Right lobe of liver (tissue), 6 donors: ENCODE data around the gene STMN1. TPM values are rescaled to one million over a fixed set of nuclear protein-coding genes. Genes with fewer than 3 reads are reported as not detected.
A peak's percentile ranks its signal among the peaks of the same experiment; 100 is the strongest.

Source experiments
- ATAC-seq, 4 donors: fragments of 200-7000 bp; cut with Tn5 transposase; one replicate each; pipeline ENCODE4 v1.9.1; 2020; ENCODE audit warnings: mild to moderate bottlenecking in 4 of 4, moderate library complexity in 4 of 4
- DNase-seq, 3 donors: peaks; one replicate each; pipeline ENCODE4 v3.0.0-alpha.2; 2020
- H3K27ac ChIP-seq, 3 donors: fragments of 200-600 bp; one replicate each; pipeline ENCODE4 v1.8.0; 2022
- H3K27me3 ChIP-seq, 2 donors: fragments of 200-600 bp; one replicate each; pipeline ENCODE4 v1.8.0; 2022
- H3K36me3 ChIP-seq, 4 donors: fragments of 200-600 bp; sonication (generic) in 1 of 4; one replicate each; pipeline versions ENCODE4 v1.5.1 to v1.8.0; 2017 to 2022; ENCODE audit warnings: control low read depth in 1 of 4
- H3K4me1 ChIP-seq, 4 donors: fragments of 200-600 bp; sonication (generic) in 1 of 4; one replicate each; pipeline versions ENCODE4 v1.5.1 to v1.8.0; 2017 to 2022; ENCODE audit warnings: control low read depth in 1 of 4
- H3K4me3 ChIP-seq, 3 donors: fragments of 200-600 bp; one replicate each; pipeline ENCODE4 v1.8.0; 2022
- H3K9me3 ChIP-seq, 4 donors: fragments of 200-600 bp; sonication (generic) in 1 of 4; one replicate each; pipeline versions ENCODE4 v1.5.1 to v1.8.0; 2017 to 2022; ENCODE audit warnings: control low read depth in 1 of 4
- POLR2A ChIP-seq: fragments of 450-650 bp; IDR thresholded peaks from one replicate; pipeline ENCODE4 v1.6.1; 2017; ENCODE audit warnings: antibody characterized with exemption, mild to moderate bottlenecking
- WGBS: methylation state at CpG from one replicate; pipeline ENCODE4 v1.1.6; 2018; ENCODE audit warnings: low coverage, low lambda C conversion rate; ENCODE audit not compliant: insufficient coverage; ENCODE audit errors: missing lambda C conversion rate; 5-methylcytosine and 5-hydroxymethylcytosine counted together
- intact Hi-C, 2 donors: fragments of 100-400 bp; cut with DNase I; formaldehyde crosslinking; loops; one replicate each; pipeline versions ENCODE4 v1.11.2 to v1.14.1; 2022
- total RNA-seq, 6 experiments: library from RNA; depleted of rRNA in 2 of 6; stranded (reverse); fragments of >200 nt in 2 of 6; fragmentation: NEBNext Ultra II Directional in 3 of 6; extraction: Animal tissue kit (Norgen Biotek cat#: 25700) in 3 of 6; gene quantifications; one replicate each; pipeline versions ENCODE4 v1.1.0 to v1.2.4, GENCODE V29; 2016 to 2023
- TF ChIP-seq, protein P1 (sequence below), 4 donors: fragments of 200-600 bp in 3 of 4; fragments of 450-650 bp in 1 of 4; IDR thresholded peaks; one replicate each; pipeline versions ENCODE4 v1.5.1 to v1.8.0; 2016 to 2022; ENCODE audit warnings: antibody characterized with exemption in 4 of 4, mild to moderate bottlenecking in 2 of 4
- donor health status: DM: no; HTN: yes; CAD: no.
- donor health status: DM: no; HTN: no; CAD: no.
- donor health status: DM: no; HTN: no; CAD: no.
- donor health status: DM: no; HTN: yes; CAD: no.
- donor health status: DM: no; HTN: yes; CAD: no.

STMN1 gene
- total RNA-seq, 6 experiments from 2014 or later: 2.1 to 11.7 (median 6.8) TPM

DNA sequence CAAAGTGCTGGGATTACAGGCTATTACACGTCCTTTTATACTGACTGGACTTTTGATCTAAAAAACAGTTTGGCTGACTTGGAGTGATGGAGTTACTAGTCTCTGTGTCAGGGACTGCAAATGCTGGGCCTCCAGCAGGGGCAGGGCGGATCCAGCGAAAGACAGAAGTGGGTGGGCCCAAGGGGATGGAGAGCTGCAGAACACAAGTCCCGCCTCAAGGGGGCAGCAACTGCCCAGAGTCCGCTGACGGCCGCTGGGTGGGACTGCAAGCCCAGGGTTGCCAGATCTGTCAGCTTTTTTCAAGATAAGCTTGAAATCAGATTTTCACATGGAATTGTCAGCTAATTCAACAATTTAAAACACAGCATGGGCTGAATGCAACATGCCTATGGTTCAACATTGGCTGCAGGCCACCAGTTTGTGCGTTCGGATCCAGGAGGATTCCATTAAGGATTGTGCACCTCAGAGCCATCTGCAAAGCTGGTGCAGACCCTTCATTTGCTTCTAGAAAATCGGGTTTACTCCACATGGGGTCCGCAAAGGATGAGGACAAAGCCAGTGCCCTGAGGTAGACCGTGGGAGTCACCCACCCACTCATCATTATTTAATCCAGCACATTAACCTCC, 10.7 kb downstream of the STMN1 start:
- no peak for TF ChIP-seq POLR2A
- TF ChIP-seq, protein P1, sequence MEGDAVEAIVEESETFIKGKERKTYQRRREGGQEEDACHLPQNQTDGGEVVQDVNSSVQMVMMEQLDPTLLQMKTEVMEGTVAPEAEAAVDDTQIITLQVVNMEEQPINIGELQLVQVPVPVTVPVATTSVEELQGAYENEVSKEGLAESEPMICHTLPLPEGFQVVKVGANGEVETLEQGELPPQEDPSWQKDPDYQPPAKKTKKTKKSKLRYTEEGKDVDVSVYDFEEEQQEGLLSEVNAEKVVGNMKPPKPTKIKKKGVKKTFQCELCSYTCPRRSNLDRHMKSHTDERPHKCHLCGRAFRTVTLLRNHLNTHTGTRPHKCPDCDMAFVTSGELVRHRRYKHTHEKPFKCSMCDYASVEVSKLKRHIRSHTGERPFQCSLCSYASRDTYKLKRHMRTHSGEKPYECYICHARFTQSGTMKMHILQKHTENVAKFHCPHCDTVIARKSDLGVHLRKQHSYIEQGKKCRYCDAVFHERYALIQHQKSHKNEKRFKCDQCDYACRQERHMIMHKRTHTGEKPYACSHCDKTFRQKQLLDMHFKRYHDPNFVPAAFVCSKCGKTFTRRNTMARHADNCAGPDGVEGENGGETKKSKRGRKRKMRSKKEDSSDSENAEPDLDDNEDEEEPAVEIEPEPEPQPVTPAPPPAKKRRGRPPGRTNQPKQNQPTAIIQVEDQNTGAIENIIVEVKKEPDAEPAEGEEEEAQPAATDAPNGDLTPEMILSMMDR (IDR thresholded peaks at IDR 0.05): peak; percentile 97 to 99 (median 98)
- H3K36me3 ChIP-seq: no peaks in the 10 kb centered on the region
- peaks cover 0 to 13% (median 6%) of the 10 kb centered on the region in 4 donors for H3K4me1 ChIP-seq
- no peak overlapping the region for H3K4me3 ChIP-seq
- ATAC-seq: peak; percentile 97 to 100 (median 98)
- no peak overlapping the region for H3K27ac ChIP-seq
- WGBS: 10% methylated on average over 9 of the region's 12 CpGs
- no peaks in the 10 kb centered on the region for H3K27me3 ChIP-seq
- H3K9me3 ChIP-seq: no peaks in the 10 kb centered on the region
- peak; percentile 87 to 89 (median 87) for DNase-seq
- intact Hi-C loops: loop anchor here (5.0 kb wide), 2 partner anchors 102 to 107 kb away; partner anchors contain the start of gene PAFAH2 (in 1 of the 2)

DNA sequence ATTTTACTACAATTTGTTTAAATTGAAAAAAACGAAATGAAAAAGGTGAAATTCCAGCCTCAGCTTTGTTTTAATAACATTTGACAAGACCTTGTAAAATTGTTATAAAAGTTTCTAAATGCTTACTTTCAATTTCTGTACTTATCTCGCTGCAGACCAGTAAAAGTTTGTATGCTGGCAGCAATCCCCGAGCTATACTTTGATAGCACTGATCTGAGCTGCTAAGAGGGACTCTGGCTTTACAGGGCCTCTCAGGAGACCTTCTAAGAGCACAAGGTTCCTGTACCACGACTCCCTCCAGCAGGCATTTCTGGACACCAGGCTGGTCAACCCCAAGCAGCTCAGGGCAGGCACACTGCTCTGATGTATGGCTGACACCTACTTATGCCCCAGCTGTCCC, 13.1 kb downstream of the STMN1 start:
- Histone ChIP-seq H3K4me1 (peaks cover 0 to 23% (median 11%) of the 10 kb centered on the region in 4 donors), H3K9me3 (no peaks in the 10 kb centered on the region), H3K27me3 (no peaks in the 10 kb centered on the region), H3K4me3 (no peak overlapping the region), H3K36me3 (no peaks in the 10 kb centered on the region), H3K27ac (no peak overlapping the region)
- WGBS: 66% methylated on average over 4 of the region's 4 CpGs
- intact Hi-C loops: no loop called here
- ATAC-seq (no peak), DNase-seq (no peak)
- TF ChIP-seq POLR2A: no peak
- TF ChIP-seq, protein P1 (IDR thresholded peaks at IDR 0.05): no peak

DNA sequence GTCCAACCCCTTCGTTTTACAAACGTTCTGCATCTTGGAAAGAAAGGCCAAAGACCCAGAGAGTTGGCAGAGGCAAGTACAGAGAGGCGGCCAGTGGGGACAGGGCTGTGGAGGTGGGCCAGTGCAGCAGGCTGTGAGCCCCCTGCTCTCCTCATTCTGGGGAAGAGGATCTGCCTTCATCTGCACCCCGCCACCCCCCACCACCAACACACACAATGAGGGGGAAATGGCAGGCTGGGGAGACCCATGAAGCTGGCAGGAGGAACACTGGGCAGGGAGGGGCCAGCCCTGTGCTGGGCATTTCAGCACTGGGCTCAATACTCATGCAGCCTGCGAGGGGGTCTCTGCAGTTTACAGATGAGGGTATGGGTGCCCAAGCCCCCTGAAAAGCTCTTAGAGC, 14.6 kb downstream of the STMN1 start:
- intact Hi-C loops: no loop called here
- no peak overlapping the region for H3K4me3 ChIP-seq
- WGBS: 62% methylated on average over 4 of the region's 5 CpGs
- H3K36me3 ChIP-seq: no peaks in the 10 kb centered on the region
- H3K27ac ChIP-seq: no peak overlapping the region
- no peaks in the 10 kb centered on the region for H3K9me3 ChIP-seq
- TF ChIP-seq, protein P1 (IDR thresholded peaks at IDR 0.05): no peak
- TF ChIP-seq POLR2A: no peak
- DNase-seq (no peak), ATAC-seq (no peak)
- peaks cover 0 to 23% (median 11%) of the 10 kb centered on the region in 4 donors for H3K4me1 ChIP-seq
- H3K27me3 ChIP-seq: no peaks in the 10 kb centered on the region

DNA sequence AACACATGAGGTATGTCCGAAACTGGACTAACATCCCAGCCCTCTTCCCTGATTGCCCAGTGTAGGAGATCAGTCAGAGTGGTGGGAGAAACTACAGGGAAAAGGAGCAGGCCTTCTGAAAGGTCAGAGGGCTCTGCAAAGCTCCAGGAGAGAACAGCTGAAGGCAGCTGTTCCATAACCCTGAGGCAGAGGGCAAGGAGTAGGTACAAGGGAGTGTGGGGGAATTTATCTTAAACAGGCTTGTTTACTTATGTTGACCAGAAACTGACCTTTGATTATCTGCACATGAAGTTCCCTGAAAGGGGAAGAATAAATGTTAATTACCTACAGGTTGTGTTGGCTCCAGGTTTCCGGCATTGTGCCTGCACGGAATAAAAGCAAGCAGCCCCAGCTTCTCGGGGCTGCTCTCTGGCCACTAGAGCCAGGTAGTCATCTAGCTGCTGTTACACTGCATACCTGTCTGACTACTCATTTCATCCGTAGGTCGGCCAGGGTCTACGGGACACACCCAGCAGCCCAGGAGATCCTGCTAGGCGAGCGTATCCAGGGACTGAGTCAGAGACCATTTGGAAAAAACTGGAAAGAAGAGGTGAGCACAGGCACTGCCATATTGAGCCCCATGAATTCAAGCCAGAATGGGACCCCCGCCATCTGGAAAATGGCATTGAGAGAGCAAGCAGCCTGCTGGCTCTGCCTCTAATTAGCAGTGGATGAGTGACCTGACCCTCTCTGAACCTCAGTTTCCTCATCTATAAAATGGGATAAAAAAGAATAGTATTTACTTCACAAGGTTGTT, 15.8 kb downstream of the STMN1 start:
- ATAC-seq: peak in 3 of 4 donors; percentile 18 to 70 (median 20)
- Histone ChIP-seq H3K4me3 (no peak overlapping the region), H3K9me3 (no peaks in the 10 kb centered on the region), H3K27me3 (no peaks in the 10 kb centered on the region), H3K4me1 (peaks cover 0 to 27% (median 11%) of the 10 kb centered on the region in 4 donors), H3K36me3 (no peaks in the 10 kb centered on the region), H3K27ac (no peak overlapping the region)
- WGBS: 50% methylated on average over 7 of the region's 10 CpGs
- DNase-seq: peak in 1 of 3 donors; percentile 41
- intact Hi-C loops: no loop called here
- no peak for TF ChIP-seq POLR2A

DNA sequence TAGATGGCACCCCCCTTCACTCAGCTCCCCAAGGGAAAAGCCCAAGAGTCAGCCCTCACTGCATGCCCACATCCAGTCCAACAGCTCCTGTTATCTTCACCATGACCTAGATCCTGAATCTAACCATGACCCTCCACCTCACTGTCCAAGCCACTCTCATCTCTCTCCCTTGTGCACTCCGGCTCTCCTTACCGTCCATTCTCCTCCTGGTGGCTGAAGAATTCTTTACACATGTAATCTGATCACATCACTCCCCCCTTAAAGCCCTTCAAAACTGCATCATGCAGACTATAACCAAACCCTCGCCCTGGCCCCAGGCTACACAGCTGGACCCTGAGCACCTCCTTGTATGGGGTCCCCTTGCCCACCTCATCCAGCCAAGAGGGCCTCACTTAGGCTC, 16.7 kb downstream of the STMN1 start:
- H3K4me3 ChIP-seq: no peak overlapping the region
- H3K27me3 ChIP-seq: no peaks in the 10 kb centered on the region
- 86% methylated on average over 3 of the region's 3 CpGs for WGBS
- no peak for DNase-seq
- no peaks in the 10 kb centered on the region for H3K9me3 ChIP-seq
- intact Hi-C loops: no loop called here
- H3K27ac ChIP-seq: no peak overlapping the region
- peaks cover 0 to 30% (median 11%) of the 10 kb centered on the region in 4 donors for H3K4me1 ChIP-seq
- H3K36me3 ChIP-seq: no peaks in the 10 kb centered on the region
- peak in 1 of 4 donors; percentile 4 for ATAC-seq
- TF ChIP-seq POLR2A: no peak
- TF ChIP-seq, protein P1 (IDR thresholded peaks at IDR 0.05): no peak
